PFSK-1 (cell line): ENCODE data around the gene IQGAP3.
A peak's percentile ranks its signal among the peaks of the same experiment; 100 is the strongest.

Source experiments
- FOXP2 ChIP-seq: optimal IDR thresholded peaks from 2 replicates; pipeline ENCODE3; 2011; ENCODE audit warnings: borderline replicate concordance, control low read depth, inconsistent platforms; ENCODE audit not compliant: insufficient read depth; ENCODE audit errors: extremely low read length, extremely low read depth
- POLR2AphosphoS5 ChIP-seq: IDR thresholded peaks from 2 replicates; pipeline ENCODE4 v1.6.1; 2012; ENCODE audit warnings: low read depth, mild to moderate bottlenecking, control low read depth, low read length, moderate library complexity
- REST ChIP-seq, 2 experiments: IDR thresholded peaks; 2 replicates each; pipeline versions ENCODE4 v1.6.1 to v1.8.0; 2011 to 2012; ENCODE audit warnings: low read depth in 2 of 2, low read length in 2 of 2, control low read depth in 1 of 2, inconsistent platforms in 1 of 2, mild to moderate bottlenecking in 1 of 2, moderate library complexity in 1 of 2; ENCODE audit not compliant: insufficient read depth in 1 of 2
- SIN3A ChIP-seq: IDR thresholded peaks from 2 replicates; pipeline ENCODE4 v1.6.1; 2012; ENCODE audit warnings: mild to moderate bottlenecking, low read length, moderate library complexity, borderline replicate concordance; ENCODE audit not compliant: insufficient read depth
- TAF1 ChIP-seq: IDR thresholded peaks from 2 replicates; pipeline ENCODE4 v1.6.1; 2012; ENCODE audit warnings: low read length, control low read depth, borderline replicate concordance; ENCODE audit not compliant: insufficient read depth

IQGAP3 gene

GRCh38 chr1:156547434-156547833 is 24.9 kb downstream of the IQGAP3 start:
- TF ChIP-seq FOXP2 (no peak), REST (IDR thresholded peaks at IDR 0.05; ENCODE audit: insufficient read depth in 1 of 2, low read depth in 2 of 2, low read length in 2 of 2) (no peak), TAF1 (no peak), SIN3A (no peak), POLR2AphosphoS5 (no peak)

- no peak for TF ChIP-seq POLR2AphosphoS5
- TF ChIP-seq REST (IDR thresholded peaks at IDR 0.05; ENCODE audit: insufficient read depth in 1 of 2, low read depth in 2 of 2, low read length in 2 of 2): no peak
- no peak for TF ChIP-seq SIN3A
- TF ChIP-seq TAF1: no peak
- no peak for TF ChIP-seq FOXP2
Observed at GRCh38 chr1:156546267-156546666, 26.1 kb downstream of the IQGAP3 start.

- TF ChIP-seq TAF1: no peak
- no peak for TF ChIP-seq REST (IDR thresholded peaks at IDR 0.05; ENCODE audit: insufficient read depth in 1 of 2, low read depth in 2 of 2, low read length in 2 of 2)
- TF ChIP-seq POLR2AphosphoS5: 0 out of 2 replicates have a peak, but pooled peaks have one; percentile 0
Observed at GRCh38 chr1:156544592-156545102, 27.7 kb downstream of the IQGAP3 start.

GRCh38 chr1:156543066-156543465 is 29.3 kb downstream of the IQGAP3 start:
- TF ChIP-seq REST (IDR thresholded peaks at IDR 0.05; ENCODE audit: insufficient read depth in 1 of 2, low read depth in 2 of 2, low read length in 2 of 2) (no peak), FOXP2 (no peak), TAF1 (no peak), SIN3A (no peak), POLR2AphosphoS5 (no peak)

GRCh38 chr1:156540955-156541354 is 31.4 kb downstream of the IQGAP3 start:
- TF ChIP-seq REST (IDR thresholded peaks at IDR 0.05; ENCODE audit: insufficient read depth in 1 of 2, low read depth in 2 of 2, low read length in 2 of 2) (no peak), POLR2AphosphoS5 (no peak), TAF1 (no peak), SIN3A (no peak), FOXP2 (no peak)
